SK-N-SH treated with all-trans-retinoic acid at 6 μM for 48 hours (cell line): Measurements from ENCODE around the gene ITPKB.

Source experiments
- ATAC-seq: fragments of 200-7000 bp; cut with Tn5 transposase; 3 replicates; pipeline ENCODE4 v1.9.1; 2020; ENCODE audit warnings: mild to moderate bottlenecking, moderate library complexity
- ARNTL ChIP-seq: fragments of 450-650 bp; formaldehyde crosslinking; IDR thresholded peaks from 2 replicates; pipeline ENCODE4 v1.5.0; 2020; ENCODE audit warnings: low read depth, mild to moderate bottlenecking, moderate library complexity, borderline replicate concordance
- BACH2 ChIP-seq: fragments of 250-450 bp; sonication (Bioruptor Pico); IDR thresholded peaks from 2 replicates; pipeline ENCODE4 v1.9.0; 2021; ENCODE audit warnings: mild to moderate bottlenecking, borderline replicate concordance
- CSDC2 ChIP-seq: fragments of 250-450 bp; sonication (Bioruptor Pico); IDR thresholded peaks from 2 replicates; pipeline ENCODE4 v1.5.0; 2020; ENCODE audit warnings: mild to moderate bottlenecking, moderate library complexity
- ESRRG ChIP-seq: fragments of 250-450 bp; sonication (Bioruptor Pico); IDR thresholded peaks from 2 replicates; pipeline ENCODE4 v1.6.1; 2021; ENCODE audit warnings: mild to moderate bottlenecking
- GLIS3 ChIP-seq: fragments of 250-450 bp; sonication (Bioruptor Pico); IDR thresholded peaks from 2 replicates; pipeline ENCODE4 v1.5.0; 2020; ENCODE audit warnings: mild to moderate bottlenecking, moderate library complexity
- ISL1 ChIP-seq: fragments of 250-450 bp; sonication (Bioruptor Pico); IDR thresholded peaks from 2 replicates; pipeline ENCODE4 v2.1.2; 2022; ENCODE audit warnings: mild to moderate bottlenecking, moderate library complexity
- OSR1 ChIP-seq: fragments of 250-450 bp; sonication (Bioruptor Pico); IDR thresholded peaks from 2 replicates; pipeline ENCODE4 v1.8.0; 2022; ENCODE audit warnings: moderate library complexity, mild to moderate bottlenecking, inconsistent platforms
- PPARA ChIP-seq: fragments of 250-450 bp; sonication (Bioruptor Pico); IDR thresholded peaks from 2 replicates; pipeline ENCODE4 v1.5.0; 2020; ENCODE audit warnings: mild to moderate bottlenecking, borderline replicate concordance
- RARB ChIP-seq: fragments of 250-450 bp; sonication (Bioruptor Pico); IDR thresholded peaks from 2 replicates; pipeline ENCODE4 v1.8.0; 2021; ENCODE audit warnings: mild to moderate bottlenecking, moderate library complexity
- SNAI2 ChIP-seq: fragments of 250-450 bp; sonication (Bioruptor Pico); IDR thresholded peaks from 2 replicates; pipeline ENCODE4 v1.5.0; 2020; ENCODE audit warnings: mild to moderate bottlenecking, moderate library complexity
- TCF4 ChIP-seq: fragments of 250-450 bp; sonication (Bioruptor Pico); IDR thresholded peaks from 2 replicates; pipeline ENCODE4 v1.8.0; 2021; ENCODE audit warnings: mild to moderate bottlenecking, moderate library complexity, borderline replicate concordance
- ZC3H10 ChIP-seq: fragments of 250-450 bp; sonication (Bioruptor Pico); IDR thresholded peaks from 2 replicates; pipeline ENCODE4 v1.5.1; 2021; ENCODE audit warnings: mild to moderate bottlenecking, moderate library complexity
- ZFP3 ChIP-seq: fragments of 250-450 bp; sonication (Bioruptor Pico); IDR thresholded peaks from 2 replicates; pipeline ENCODE4 v1.5.0; 2020; ENCODE audit warnings: mild to moderate bottlenecking, moderate library complexity
- ZFP30 ChIP-seq: fragments of 450-650 bp; formaldehyde crosslinking; IDR thresholded peaks from 2 replicates; pipeline ENCODE4 v1.5.0; 2022; ENCODE audit warnings: mild to moderate bottlenecking, moderate library complexity
- ZNF565 ChIP-seq: fragments of 450-650 bp; formaldehyde crosslinking; conservative IDR thresholded peaks from 2 replicates; pipeline ENCODE4 v1.5.0; 2020; ENCODE audit warnings: low read depth, mild to moderate bottlenecking, moderate library complexity
- ZNF70 ChIP-seq: fragments of 450-650 bp; formaldehyde crosslinking; IDR thresholded peaks from 2 replicates; pipeline ENCODE4 v1.5.0; 2020; ENCODE audit warnings: mild to moderate bottlenecking, moderate library complexity
- ZNF8 ChIP-seq: fragments of 450-650 bp; formaldehyde crosslinking; IDR thresholded peaks from 2 replicates; pipeline ENCODE4 v1.5.0; 2020; ENCODE audit warnings: mild to moderate bottlenecking, moderate library complexity
- TF ChIP-seq, protein P1 (sequence below): fragments of 250-450 bp; sonication (Bioruptor Pico); IDR thresholded peaks from 2 replicates; pipeline ENCODE4 v1.5.1; 2020; ENCODE audit warnings: low read depth, mild to moderate bottlenecking, moderate library complexity
- TF ChIP-seq, protein P2 (sequence below): fragments of 250-450 bp; sonication (Bioruptor Pico); IDR thresholded peaks from 2 replicates; pipeline ENCODE4 v1.8.0; 2021; ENCODE audit warnings: low read depth, mild to moderate bottlenecking, moderate library complexity, borderline replicate concordance
- TF ChIP-seq, protein P3 (sequence below): fragments of 250-450 bp; sonication (Bioruptor Pico); IDR thresholded peaks from 2 replicates; pipeline ENCODE4 v1.5.0; 2020; ENCODE audit warnings: mild to moderate bottlenecking, moderate library complexity
- TF ChIP-seq, protein P4 (sequence below): fragments of 250-450 bp; sonication (Bioruptor Pico); IDR thresholded peaks from 2 replicates; pipeline ENCODE4 v1.5.1; 2021; ENCODE audit warnings: mild to moderate bottlenecking, moderate library complexity
- TF ChIP-seq, protein P5 (sequence below): fragments of 250-450 bp; sonication (Bioruptor Pico); IDR thresholded peaks from 2 replicates; pipeline ENCODE4 v1.8.0; 2020; ENCODE audit warnings: mild to moderate bottlenecking, moderate library complexity, borderline replicate concordance

The ITPKB gene

DNA sequence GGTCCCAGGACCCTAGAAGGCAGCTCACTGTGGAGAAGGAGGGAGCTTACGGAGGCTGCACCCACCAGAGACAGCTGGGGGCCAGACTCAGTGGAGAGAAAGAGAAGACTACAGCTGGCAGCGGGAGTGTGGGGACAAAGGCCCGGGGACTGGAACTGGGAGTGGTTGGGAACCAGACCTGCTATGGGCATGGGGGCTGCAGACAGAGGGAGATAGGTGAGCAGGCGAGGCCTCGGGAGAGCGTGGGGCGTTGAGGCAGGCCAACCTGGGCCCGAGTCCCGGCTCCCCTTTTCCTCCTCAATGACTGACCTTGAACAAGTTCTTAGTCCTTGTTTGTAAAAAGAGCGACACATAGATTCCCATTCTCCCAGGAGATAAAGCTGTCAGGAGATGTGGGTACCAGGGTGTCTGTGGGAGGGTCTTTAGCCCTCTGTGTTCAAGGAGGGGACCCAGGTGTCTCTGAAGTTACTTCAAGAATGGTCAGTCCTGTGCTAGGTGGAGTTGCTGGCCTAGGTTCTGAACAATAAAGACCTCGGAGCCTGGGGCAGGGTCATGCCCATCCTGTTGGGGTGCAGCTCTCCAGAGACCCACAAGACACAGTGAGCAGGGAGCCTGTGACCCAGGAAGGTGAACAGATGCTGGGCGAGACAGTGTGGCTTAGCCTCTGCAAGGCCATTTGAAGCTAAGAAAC is 87.9 kb downstream of the ITPKB start:
- no peak for TF ChIP-seq OSR1 (CRISPR knock-in tag)
- no peak for TF ChIP-seq ESRRG (CRISPR knock-in tag)
- TF ChIP-seq, protein P1, sequence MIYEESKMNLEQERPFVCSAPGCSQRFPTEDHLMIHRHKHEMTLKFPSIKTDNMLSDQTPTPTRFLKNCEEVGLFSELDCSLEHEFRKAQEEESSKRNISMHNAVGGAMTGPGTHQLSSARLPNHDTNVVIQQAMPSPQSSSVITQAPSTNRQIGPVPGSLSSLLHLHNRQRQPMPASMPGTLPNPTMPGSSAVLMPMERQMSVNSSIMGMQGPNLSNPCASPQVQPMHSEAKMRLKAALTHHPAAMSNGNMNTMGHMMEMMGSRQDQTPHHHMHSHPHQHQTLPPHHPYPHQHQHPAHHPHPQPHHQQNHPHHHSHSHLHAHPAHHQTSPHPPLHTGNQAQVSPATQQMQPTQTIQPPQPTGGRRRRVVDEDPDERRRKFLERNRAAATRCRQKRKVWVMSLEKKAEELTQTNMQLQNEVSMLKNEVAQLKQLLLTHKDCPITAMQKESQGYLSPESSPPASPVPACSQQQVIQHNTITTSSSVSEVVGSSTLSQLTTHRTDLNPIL (CRISPR knock-in tag): no peak
- TF ChIP-seq, protein P2, sequence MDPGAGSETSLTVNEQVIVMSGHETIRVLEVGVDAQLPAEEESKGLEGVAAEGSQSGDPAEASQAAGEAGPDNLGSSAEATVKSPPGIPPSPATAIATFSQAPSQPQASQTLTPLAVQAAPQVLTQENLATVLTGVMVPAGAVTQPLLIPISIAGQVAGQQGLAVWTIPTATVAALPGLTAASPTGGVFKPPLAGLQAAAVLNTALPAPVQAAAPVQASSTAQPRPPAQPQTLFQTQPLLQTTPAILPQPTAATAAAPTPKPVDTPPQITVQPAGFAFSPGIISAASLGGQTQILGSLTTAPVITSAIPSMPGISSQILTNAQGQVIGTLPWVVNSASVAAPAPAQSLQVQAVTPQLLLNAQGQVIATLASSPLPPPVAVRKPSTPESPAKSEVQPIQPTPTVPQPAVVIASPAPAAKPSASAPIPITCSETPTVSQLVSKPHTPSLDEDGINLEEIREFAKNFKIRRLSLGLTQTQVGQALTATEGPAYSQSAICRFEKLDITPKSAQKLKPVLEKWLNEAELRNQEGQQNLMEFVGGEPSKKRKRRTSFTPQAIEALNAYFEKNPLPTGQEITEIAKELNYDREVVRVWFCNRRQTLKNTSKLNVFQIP (CRISPR knock-in tag): no peak
- no peak for TF ChIP-seq ARNTL (CRISPR knock-in tag)
- no peak for TF ChIP-seq ZFP3 (CRISPR knock-in tag)
- no peak for TF ChIP-seq ISL1 (CRISPR knock-in tag)
- no peak for TF ChIP-seq TCF4
- TF ChIP-seq, protein P3, sequence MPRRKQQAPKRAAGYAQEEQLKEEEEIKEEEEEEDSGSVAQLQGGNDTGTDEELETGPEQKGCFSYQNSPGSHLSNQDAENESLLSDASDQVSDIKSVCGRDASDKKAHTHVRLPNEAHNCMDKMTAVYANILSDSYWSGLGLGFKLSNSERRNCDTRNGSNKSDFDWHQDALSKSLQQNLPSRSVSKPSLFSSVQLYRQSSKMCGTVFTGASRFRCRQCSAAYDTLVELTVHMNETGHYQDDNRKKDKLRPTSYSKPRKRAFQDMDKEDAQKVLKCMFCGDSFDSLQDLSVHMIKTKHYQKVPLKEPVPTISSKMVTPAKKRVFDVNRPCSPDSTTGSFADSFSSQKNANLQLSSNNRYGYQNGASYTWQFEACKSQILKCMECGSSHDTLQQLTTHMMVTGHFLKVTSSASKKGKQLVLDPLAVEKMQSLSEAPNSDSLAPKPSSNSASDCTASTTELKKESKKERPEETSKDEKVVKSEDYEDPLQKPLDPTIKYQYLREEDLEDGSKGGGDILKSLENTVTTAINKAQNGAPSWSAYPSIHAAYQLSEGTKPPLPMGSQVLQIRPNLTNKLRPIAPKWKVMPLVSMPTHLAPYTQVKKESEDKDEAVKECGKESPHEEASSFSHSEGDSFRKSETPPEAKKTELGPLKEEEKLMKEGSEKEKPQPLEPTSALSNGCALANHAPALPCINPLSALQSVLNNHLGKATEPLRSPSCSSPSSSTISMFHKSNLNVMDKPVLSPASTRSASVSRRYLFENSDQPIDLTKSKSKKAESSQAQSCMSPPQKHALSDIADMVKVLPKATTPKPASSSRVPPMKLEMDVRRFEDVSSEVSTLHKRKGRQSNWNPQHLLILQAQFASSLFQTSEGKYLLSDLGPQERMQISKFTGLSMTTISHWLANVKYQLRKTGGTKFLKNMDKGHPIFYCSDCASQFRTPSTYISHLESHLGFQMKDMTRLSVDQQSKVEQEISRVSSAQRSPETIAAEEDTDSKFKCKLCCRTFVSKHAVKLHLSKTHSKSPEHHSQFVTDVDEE: no peak
- TF ChIP-seq GLIS3 (CRISPR knock-in tag): no peak
- TF ChIP-seq RARB: no peak
- TF ChIP-seq ZNF8 (CRISPR knock-in tag): no peak
- no peak for TF ChIP-seq ZC3H10 (CRISPR knock-in tag)
- no peak for TF ChIP-seq CSDC2
- TF ChIP-seq ZNF565 (CRISPR knock-in tag): no peak
- no peak for TF ChIP-seq ZNF70 (CRISPR knock-in tag)
- no peak for TF ChIP-seq ZFP30 (CRISPR knock-in tag)
- no peak for ATAC-seq

DNA sequence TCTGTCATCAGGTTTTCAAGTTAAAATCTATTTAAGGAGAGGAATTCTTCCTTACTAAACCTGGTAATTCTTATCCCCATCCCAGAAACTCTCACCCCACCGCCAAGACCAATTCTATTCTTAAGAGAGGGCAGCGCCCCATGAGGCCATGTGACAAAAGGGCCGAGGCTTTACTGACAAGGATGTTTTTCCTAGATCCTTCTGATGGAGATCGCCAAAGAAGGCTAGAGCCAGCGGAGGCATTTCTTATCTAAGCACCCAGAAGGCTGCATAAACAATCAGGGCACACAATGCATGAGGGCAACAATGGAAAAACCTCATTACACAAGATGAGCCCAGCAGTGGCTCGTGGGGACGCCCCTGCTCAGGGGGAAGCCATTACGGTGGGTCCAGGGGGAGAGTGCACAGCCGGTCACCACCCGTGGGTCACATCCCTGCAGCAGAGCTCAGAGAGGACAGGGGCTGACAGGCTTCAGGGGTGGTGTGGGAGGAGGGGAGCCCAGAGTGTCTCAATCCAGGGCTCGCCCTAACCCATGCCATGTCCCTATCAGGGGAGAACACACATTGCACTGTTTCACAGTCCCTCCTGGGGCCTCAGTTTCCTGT is 88.7 kb downstream of the ITPKB start:
- TF ChIP-seq ARNTL (CRISPR knock-in tag) (no peak), GLIS3 (CRISPR knock-in tag) (no peak), SNAI2 (CRISPR knock-in tag) (no peak), PPARA (CRISPR knock-in tag) (no peak), BACH2 (CRISPR knock-in tag) (no peak), RARB (no peak), ZNF70 (CRISPR knock-in tag) (no peak), TCF4 (no peak), ISL1 (CRISPR knock-in tag) (no peak), ZFP3 (CRISPR knock-in tag) (no peak), ZNF565 (CRISPR knock-in tag) (no peak)
- TF ChIP-seq, protein P4, sequence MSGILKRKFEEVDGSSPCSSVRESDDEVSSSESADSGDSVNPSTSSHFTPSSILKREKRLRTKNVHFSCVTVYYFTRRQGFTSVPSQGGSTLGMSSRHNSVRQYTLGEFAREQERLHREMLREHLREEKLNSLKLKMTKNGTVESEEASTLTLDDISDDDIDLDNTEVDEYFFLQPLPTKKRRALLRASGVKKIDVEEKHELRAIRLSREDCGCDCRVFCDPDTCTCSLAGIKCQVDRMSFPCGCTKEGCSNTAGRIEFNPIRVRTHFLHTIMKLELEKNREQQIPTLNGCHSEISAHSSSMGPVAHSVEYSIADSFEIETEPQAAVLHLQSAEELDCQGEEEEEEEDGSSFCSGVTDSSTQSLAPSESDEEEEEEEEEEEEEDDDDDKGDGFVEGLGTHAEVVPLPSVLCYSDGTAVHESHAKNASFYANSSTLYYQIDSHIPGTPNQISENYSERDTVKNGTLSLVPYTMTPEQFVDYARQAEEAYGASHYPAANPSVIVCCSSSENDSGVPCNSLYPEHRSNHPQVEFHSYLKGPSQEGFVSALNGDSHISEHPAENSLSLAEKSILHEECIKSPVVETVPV (CRISPR knock-in tag): no peak
- TF ChIP-seq, protein P3: no peak
- TF ChIP-seq, protein P5, sequence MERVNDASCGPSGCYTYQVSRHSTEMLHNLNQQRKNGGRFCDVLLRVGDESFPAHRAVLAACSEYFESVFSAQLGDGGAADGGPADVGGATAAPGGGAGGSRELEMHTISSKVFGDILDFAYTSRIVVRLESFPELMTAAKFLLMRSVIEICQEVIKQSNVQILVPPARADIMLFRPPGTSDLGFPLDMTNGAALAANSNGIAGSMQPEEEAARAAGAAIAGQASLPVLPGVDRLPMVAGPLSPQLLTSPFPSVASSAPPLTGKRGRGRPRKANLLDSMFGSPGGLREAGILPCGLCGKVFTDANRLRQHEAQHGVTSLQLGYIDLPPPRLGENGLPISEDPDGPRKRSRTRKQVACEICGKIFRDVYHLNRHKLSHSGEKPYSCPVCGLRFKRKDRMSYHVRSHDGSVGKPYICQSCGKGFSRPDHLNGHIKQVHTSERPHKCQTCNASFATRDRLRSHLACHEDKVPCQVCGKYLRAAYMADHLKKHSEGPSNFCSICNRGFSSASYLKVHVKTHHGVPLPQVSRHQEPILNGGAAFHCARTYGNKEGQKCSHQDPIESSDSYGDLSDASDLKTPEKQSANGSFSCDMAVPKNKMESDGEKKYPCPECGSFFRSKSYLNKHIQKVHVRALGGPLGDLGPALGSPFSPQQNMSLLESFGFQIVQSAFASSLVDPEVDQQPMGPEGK: no peak
- TF ChIP-seq, protein P2 (CRISPR knock-in tag): no peak
- no peak for ATAC-seq
